Posterior vena cava (tissue), 2 donors: ENCODE data around the gene COL3A1. TPM values are rescaled to one million over a fixed set of nuclear protein-coding genes. Genes with fewer than 3 reads are reported as not detected.
A peak's percentile ranks its signal among the peaks of the same experiment; 100 is the strongest.

Source experiments
- DNase-seq: peaks from one replicate; pipeline ENCODE4 v3.0.0-alpha.2; 2020; ENCODE audit warnings: low spot score
- intact Hi-C, 2 donors: fragments of 100-400 bp; cut with DNase I; formaldehyde crosslinking; loops; one replicate each; pipeline versions ENCODE4 v1.14.1 to v1.14.2; 2022 to 2023
- long read RNA-seq, 2 donors: library from polyadenylated mRNA; unstranded; transcript quantifications; one replicate each; pipeline ENCODE4 v2.0.0, GENCODE V29; 2020 to 2021
- total RNA-seq, 2 donors: library from RNA; stranded (reverse); fragmentation: NEBNext Ultra II Directional; extraction: Animal tissue kit (Norgen Biotek cat#: 25700); gene quantifications; one replicate each; pipeline ENCODE4 v1.2.1, GENCODE V29; 2021
- donor health status: DM: yes; HTN: yes; CAD: no.
- donor health status: DM: yes; HTN: yes; CAD: no.

The COL3A1 gene
- total RNA-seq, result 1,000 to 10,000 TPM in 1 of 2 donors, 100 to 1,000 TPM in 1; 826 to 2,244 TPM
- long read RNA-seq, donor 1, full-length matches to known transcripts, result 1,092 of 2,027 reads
- long read RNA-seq, donor 1, partial matches to known transcripts, result 870 of 2,027 reads
- long read RNA-seq, donor 1, other reads (novel, unspliced or antisense), result 65 of 2,027 reads
- long read RNA-seq, donor 2, full-length matches to known transcripts, result 5 of 352 reads
- long read RNA-seq, donor 2, partial matches to known transcripts, result 325 of 352 reads
- long read RNA-seq, donor 2, other reads (novel, unspliced or antisense), result 22 of 352 reads

GRCh38 chr2:188974164-188974563 is at the start of gene COL3A1:
Gene COL3A1 (plus strand): TSS chr2:188974373. CDS start chr2:188974490, 117 bp downstream.
- intact Hi-C loops, result loop anchor here in 1 of 2 donors (10.0 kb wide), 1 partner anchor 449 kb away; no protein-coding TSS in a partner anchor
- peak; percentile 83 for DNase-seq

- no peak for DNase-seq
- intact Hi-C loops, result no loop called here
Observed at GRCh38 chr2:188928643-188929042, 45.5 kb upstream of the COL3A1 start.

- DNase-seq, result no peak
- intact Hi-C loops, result no loop called here
Observed at GRCh38 chr2:188931361-188931760, 42.8 kb upstream of the COL3A1 start.

- DNase-seq, result no peak
- intact Hi-C loops, result no loop called here
Observed at GRCh38 chr2:188937228-188938220, 36.6 kb upstream of the COL3A1 start.

- DNase-seq, result no peak
Observed at GRCh38 chr2:188940171-188940570, 34.0 kb upstream of the COL3A1 start.

GRCh38 chr2:188944442-188944841 is 29.7 kb upstream of the COL3A1 start:
- no peak for DNase-seq
- intact Hi-C loops, result loop anchor here in 1 of 2 donors (10.0 kb wide), 1 partner anchor 670 kb away; no protein-coding TSS in a partner anchor

More at GRCh38 chr2:188940171-188940570, 34.0 kb upstream of the COL3A1 start:
- intact Hi-C loops, result loop anchor here in 1 of 2 donors (10.0 kb wide), 1 partner anchor 675 kb away; no protein-coding TSS in a partner anchor

GRCh38 chr2:188949046-188949818 is 24.9 kb upstream of the COL3A1 start:
- intact Hi-C loops, result loop anchor here in 1 of 2 donors (10.0 kb wide), 1 partner anchor 666 kb away; no protein-coding TSS in a partner anchor
- DNase-seq, result peak; percentile 69

- intact Hi-C loops, result no loop called here
- DNase-seq, result no peak
Observed at GRCh38 chr2:188952901-188953300, 21.3 kb upstream of the COL3A1 start.

- intact Hi-C loops, result no loop called here
Observed at GRCh38 chr2:188956290-188956689, 17.9 kb upstream of the COL3A1 start.

GRCh38 chr2:188956961-188957360 is 17.2 kb upstream of the COL3A1 start:
- intact Hi-C loops, result no loop called here
- no peak for DNase-seq

More at GRCh38 chr2:188956290-188956689, 17.9 kb upstream of the COL3A1 start:
- no peak for DNase-seq

GRCh38 chr2:188957646-188958045 is 16.5 kb upstream of the COL3A1 start:
- intact Hi-C loops, result no loop called here
- no peak for DNase-seq

- intact Hi-C loops, result no loop called here
- DNase-seq, result no peak
Observed at GRCh38 chr2:188963741-188964140, 10.4 kb upstream of the COL3A1 start.

GRCh38 chr2:188964976-188965546 is 9.1 kb upstream of the COL3A1 start:
- intact Hi-C loops, result no loop called here
- DNase-seq, result no peak

GRCh38 chr2:188965563-188965962 is 8.6 kb upstream of the COL3A1 start:
- DNase-seq, result no peak
- intact Hi-C loops, result no loop called here

- intact Hi-C loops, result no loop called here
Observed at GRCh38 chr2:188966079-188966571, 8.0 kb upstream of the COL3A1 start.

GRCh38 chr2:188966728-188967440 is 7.3 kb upstream of the COL3A1 start:
- intact Hi-C loops, result no loop called here
- no peak for DNase-seq

More at GRCh38 chr2:188966079-188966571, 8.0 kb upstream of the COL3A1 start:
- no peak for DNase-seq

- no peak for DNase-seq
- intact Hi-C loops, result no loop called here
Observed at GRCh38 chr2:188969236-188969635, 4.9 kb upstream of the COL3A1 start.

GRCh38 chr2:188969651-188970050 is 4.5 kb upstream of the COL3A1 start:
- intact Hi-C loops, result loop anchor here in 1 of 2 donors (10.0 kb wide), 1 partner anchor 445 kb away; no protein-coding TSS in a partner anchor
- no peak for DNase-seq
